Measurements from ENCODE around the gene ATAD2B. TPM values are rescaled to one million over a fixed set of nuclear protein-coding genes. Genes with fewer than 3 reads are reported as not detected.

Gene ATAD2B
- total and polyA plus RNA-seq, 4 donors, result 4.1 to 77.3 (median 17.0) TPM

GRCh38 chr2:23859234-23859633, 67.7 kb downstream of the ATAD2B start:
- Histone ChIP-seq H3K9me3 (ENCODE audit: control insufficient read depth in 4 of 4, insufficient read depth in 3 of 4, low read length in 3 of 4) (no peaks in the 10 kb centered on the region), H3K9ac (ENCODE audit: insufficient read depth in 1 of 2, low read length in 2 of 2) (no peak overlapping the region), H3K4me3 (no peak overlapping the region), H3K4me1 (ENCODE audit: control insufficient read depth in 5 of 5, insufficient read depth in 5 of 5, low read length in 5 of 5) (no peaks in the 10 kb centered on the region), H3K27me3 (ENCODE audit: control insufficient read depth in 3 of 3, insufficient read depth in 3 of 3, low read length in 2 of 3) (no peaks in the 10 kb centered on the region), H3K27ac (ENCODE audit: low read depth in 1 of 2, low read length in 1 of 2) (no peak overlapping the region), H3K36me3 (ENCODE audit: control insufficient read depth in 4 of 4, insufficient read depth in 4 of 4, low read length in 4 of 4) (peaks cover 9 to 16% (median 14%) of the 10 kb centered on the region in 4 donors)
- ATAC-seq (ENCODE audit: insufficient read depth, low FRiP score) (no peak), DNase-seq (no peak)
- 90 to 94% methylated on average over 2 of the region's 2 CpGs for WGBS, 2 donors
- no peak for TF ChIP-seq CTCF (IDR thresholded peaks at IDR 0.05; ENCODE audit: control extremely low read depth, extremely low read depth)

- peaks cover 0 to 6% (median 4%) of the 10 kb centered on the region in 4 donors for H3K36me3 ChIP-seq (ENCODE audit: control insufficient read depth in 4 of 4, insufficient read depth in 4 of 4, low read length in 4 of 4)
- no peaks in the 10 kb centered on the region for H3K27me3 ChIP-seq (ENCODE audit: control insufficient read depth in 3 of 3, insufficient read depth in 3 of 3, low read length in 2 of 3)
- 56 to 80% methylated on average over 4 of the region's 4 CpGs for WGBS, 2 donors
- ATAC-seq (ENCODE audit: insufficient read depth, low FRiP score) (no peak), DNase-seq (no peak)
- H3K9ac ChIP-seq (ENCODE audit: insufficient read depth in 1 of 2, low read length in 2 of 2), result no peak overlapping the region
- TF ChIP-seq CTCF (IDR thresholded peaks at IDR 0.05; ENCODE audit: control extremely low read depth, extremely low read depth), result no peak
- H3K4me1 ChIP-seq (ENCODE audit: control insufficient read depth in 5 of 5, insufficient read depth in 5 of 5, low read length in 5 of 5), result no peaks in the 10 kb centered on the region
- H3K27ac ChIP-seq (ENCODE audit: low read depth in 1 of 2, low read length in 1 of 2), result no peak overlapping the region
- no peaks in the 10 kb centered on the region for H3K9me3 ChIP-seq (ENCODE audit: control insufficient read depth in 4 of 4, insufficient read depth in 3 of 4, low read length in 3 of 4)
- no peak overlapping the region for H3K4me3 ChIP-seq
These were observed 76.2 kb downstream of the ATAD2B start for GRCh38 chr2:23850564-23851256.

DNA sequence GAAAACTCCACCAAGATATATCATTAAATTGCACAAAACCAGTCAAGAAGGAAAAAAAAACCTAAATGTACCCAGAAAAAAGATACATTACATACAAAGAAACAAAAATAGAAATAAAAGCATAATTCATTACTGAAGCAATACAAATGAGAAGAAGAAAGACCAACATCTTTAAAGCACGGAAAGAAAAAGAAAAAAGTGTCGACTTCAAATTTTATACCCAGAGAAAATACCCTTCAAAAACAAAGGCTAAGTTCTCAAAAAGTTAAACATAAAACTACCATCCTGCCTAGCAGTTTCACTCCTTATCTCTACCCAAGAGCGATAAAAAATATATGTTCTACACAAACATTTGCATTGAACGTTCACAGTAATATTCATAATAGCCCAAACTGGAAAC, 82.0 kb downstream of the ATAD2B start:
- H3K9ac ChIP-seq (ENCODE audit: insufficient read depth in 1 of 2, low read length in 2 of 2), result no peak overlapping the region
- H3K36me3 ChIP-seq (ENCODE audit: control insufficient read depth in 4 of 4, insufficient read depth in 4 of 4, low read length in 4 of 4), result peaks cover 0 to 2% (median under 1%) of the 10 kb centered on the region in 4 donors
- WGBS, 2 donors, result 96 to 98% methylated on average over 4 of the region's 4 CpGs
- H3K9me3 ChIP-seq (ENCODE audit: control insufficient read depth in 4 of 4, insufficient read depth in 3 of 4, low read length in 3 of 4), result no peaks in the 10 kb centered on the region
- TF ChIP-seq CTCF (IDR thresholded peaks at IDR 0.05; ENCODE audit: control extremely low read depth, extremely low read depth), result no peak
- ATAC-seq (ENCODE audit: insufficient read depth, low FRiP score), result no peak
- no peaks in the 10 kb centered on the region for H3K27me3 ChIP-seq (ENCODE audit: control insufficient read depth in 3 of 3, insufficient read depth in 3 of 3, low read length in 2 of 3)
- H3K27ac ChIP-seq (ENCODE audit: low read depth in 1 of 2, low read length in 1 of 2), result no peak overlapping the region
- no peak for DNase-seq
- H3K4me1 ChIP-seq (ENCODE audit: control insufficient read depth in 5 of 5, insufficient read depth in 5 of 5, low read length in 5 of 5), result peaks cover 0 to 4% (median 0%) of the 10 kb centered on the region in 5 donors
- H3K4me3 ChIP-seq, result no peak overlapping the region
